SK-N-SH (cell line): ENCODE data around the gene TAS2R3. TPM values are rescaled to one million over a fixed set of nuclear protein-coding genes. Genes with fewer than 3 reads are reported as not detected.
A peak's percentile ranks its signal among the peaks of the same experiment; 100 is the strongest.

ENCODE experiments used
- CTCF ChIA-PET: fragments of 300-600, 350-600 bp; formaldehyde crosslinking; extraction: SDS; loops from one replicate; lab custom pipeline; 2021; lab: Yijun Ruan, JAX
- POLR2A ChIA-PET: fragments of 350-600 bp; sonication (Branson Sonifier 250); formaldehyde crosslinking; extraction: SDS; loops from one replicate; lab custom pipeline; 2020; ENCODE audit warnings: antibody characterized with exemption, inconsistent platforms; lab: Yijun Ruan, JAX
- DNase-seq: peaks from one replicate; pipeline ENCODE4 v3.0.0; 2012
- H2AFZ ChIP-seq: fragments of 200-600 bp; sonication (generic); 2 replicates; pipeline ENCODE4 v1.8.1; 2016; ENCODE audit warnings: antibody characterized with exemption, mild to moderate bottlenecking, low read depth
- H3F3A ChIP-seq: fragments of 200-600 bp; sonication (generic); replicated peaks from 2 replicates; pipeline ENCODE3; 2016; ENCODE audit warnings: antibody characterized with exemption, mild to moderate bottlenecking; ENCODE audit not compliant: insufficient read depth
- H3K27ac ChIP-seq, 2 experiments: fragments of 200-500 bp in 1 of 2; fragments of 200-600 bp in 1 of 2; sonication (Bioruptor generic) in 1 of 2; sonication (generic), shearing (Covaris generic) in 1 of 2; 2 replicates each; pipeline versions ENCODE4 v1.5.1 to v1.6.1; 2014 to 2016; ENCODE audit warnings: low read depth in 2 of 2, inconsistent platforms in 1 of 2, low read length in 1 of 2, mild to moderate bottlenecking in 1 of 2, mixed read lengths in 1 of 2
- H3K27me3 ChIP-seq: fragments of 200-600 bp; sonication (generic), shearing (Covaris generic); 2 replicates; pipeline ENCODE4 v1.6.1; 2016; ENCODE audit warnings: mixed run types; ENCODE audit not compliant: insufficient read depth
- H3K36me3 ChIP-seq, 2 experiments: fragments of 200-500 bp in 1 of 2; fragments of 200-600 bp in 1 of 2; sonication (Bioruptor generic) in 1 of 2; sonication (generic) in 1 of 2; replicated peaks in 1 of 2; 2 replicates each; pipeline versions ENCODE3 to v1.5.1; 2014 to 2016; ENCODE audit warnings: low read length in 1 of 2, mild to moderate bottlenecking in 1 of 2; ENCODE audit not compliant: insufficient read depth in 2 of 2, control insufficient read depth in 1 of 2
- H3K4me1 ChIP-seq, 2 experiments: fragments of 200-500 bp in 1 of 2; fragments of 200-600 bp in 1 of 2; sonication (Bioruptor generic) in 1 of 2; sonication (generic), shearing (Covaris generic) in 1 of 2; 2 replicates each; pipeline versions ENCODE4 v1.5.1 to v1.6.1; 2014 to 2016; ENCODE audit warnings: low read depth in 1 of 2, low read length in 1 of 2, mixed run types in 1 of 2; ENCODE audit not compliant: insufficient read depth in 2 of 2, control insufficient read depth in 1 of 2
- H3K4me2 ChIP-seq: fragments of 200-600 bp; sonication (generic), shearing (Covaris generic); 2 replicates; pipeline ENCODE4 v1.6.1; 2017; ENCODE audit warnings: mixed run types
- H3K4me3 ChIP-seq, 2 experiments: fragments of 200-500 bp in 1 of 2; fragments of 200-600 bp in 1 of 2; sonication (Bioruptor generic) in 1 of 2; sonication (generic), shearing (Covaris generic) in 1 of 2; 2 replicates each; pipeline versions ENCODE4 v1.5.1 to v1.8.1; 2014 to 2016; ENCODE audit warnings: low read depth in 2 of 2, inconsistent platforms in 1 of 2, low read length in 1 of 2, mild to moderate bottlenecking in 1 of 2, mixed read lengths in 1 of 2, moderate library complexity in 1 of 2
- H3K79me2 ChIP-seq: fragments of 200-600 bp; sonication (generic); 2 replicates; pipeline ENCODE4 v1.8.1; 2017; ENCODE audit warnings: mild to moderate bottlenecking; ENCODE audit not compliant: insufficient read depth
- H3K9ac ChIP-seq: fragments of 200-600 bp; sonication (generic); 2 replicates; pipeline ENCODE4 v1.6.1; 2017; ENCODE audit warnings: mixed run types
- H3K9me2 ChIP-seq: fragments of 200-600 bp; sonication (generic); 2 replicates; pipeline ENCODE4 v1.6.1; 2017; ENCODE audit warnings: mixed run types
- H3K9me3 ChIP-seq: fragments of 200-600 bp; sonication (generic); 2 replicates; pipeline ENCODE4 v1.6.1; 2017; ENCODE audit warnings: mixed run types, mild to moderate bottlenecking, moderate library complexity
- H4K20me1 ChIP-seq: fragments of 200-600 bp; sonication (generic); 2 replicates; pipeline ENCODE4 v1.6.1; 2017; ENCODE audit warnings: mild to moderate bottlenecking, mixed run types; ENCODE audit not compliant: insufficient read depth
- CHD2 ChIP-seq: fragments of 150-350 bp; IDR thresholded peaks from 2 replicates; pipeline ENCODE4 v1.6.1; 2018; ENCODE audit warnings: low read length; ENCODE audit not compliant: partially characterized antibody
- ELF1 ChIP-seq: IDR thresholded peaks from 2 replicates; pipeline ENCODE4 v1.4.0; 2012
- FOXM1 ChIP-seq: IDR thresholded peaks from 2 replicates; pipeline ENCODE4 v1.4.0; 2012; ENCODE audit warnings: low read depth, mild to moderate bottlenecking
- GABPA ChIP-seq: IDR thresholded peaks from 2 replicates; pipeline ENCODE4 v1.4.0; 2012; ENCODE audit warnings: low read depth, mild to moderate bottlenecking
- JUND ChIP-seq: IDR thresholded peaks from 2 replicates; pipeline ENCODE4 v1.4.0; 2012
- MEF2A ChIP-seq: IDR thresholded peaks from 2 replicates; pipeline ENCODE4 v1.4.0; 2012; ENCODE audit warnings: low read depth, borderline replicate concordance
- POLR2AphosphoS5 ChIP-seq: IDR thresholded peaks from 2 replicates; pipeline ENCODE4 v1.6.1; 2012; ENCODE audit warnings: low read depth, low read length
- RCOR1 ChIP-seq: fragments of 150-350 bp; IDR thresholded peaks from 2 replicates; pipeline ENCODE4 v1.6.1; 2017; ENCODE audit warnings: antibody characterized with exemption, low read length
- RFX5 ChIP-seq: IDR thresholded peaks from 2 replicates; pipeline ENCODE4 v1.6.1; 2012; ENCODE audit warnings: mild to moderate bottlenecking, improper control_type of control experiment, low read length
- RXRA ChIP-seq: IDR thresholded peaks from 2 replicates; pipeline ENCODE4 v1.4.0; 2012; ENCODE audit warnings: low read depth, mild to moderate bottlenecking, borderline replicate concordance
- SIN3A ChIP-seq: IDR thresholded peaks from 2 replicates; pipeline ENCODE4 v1.6.1; 2012; ENCODE audit warnings: low read depth, mild to moderate bottlenecking, low read length, moderate library complexity, borderline replicate concordance
- TCF12 ChIP-seq: IDR thresholded peaks from 2 replicates; pipeline ENCODE4 v1.4.0; 2012
- TEAD4 ChIP-seq: IDR thresholded peaks from 2 replicates; pipeline ENCODE4 v1.4.0; 2012; ENCODE audit warnings: mild to moderate bottlenecking, borderline replicate concordance; ENCODE audit not compliant: insufficient read depth
- YY1 ChIP-seq: IDR thresholded peaks from 2 replicates; pipeline ENCODE4 v1.4.0; 2012; ENCODE audit warnings: low read depth, mild to moderate bottlenecking
- WGBS: methylation state at CpG from one replicate; pipeline ENCODE4 v1.1.6; 2017; ENCODE audit warnings: low lambda C conversion rate; 5-methylcytosine and 5-hydroxymethylcytosine counted together
- polyA plus RNA-seq, 3 experiments: library from polyadenylated mRNA; depleted of rRNA; stranded (reverse); fragments of >200 nt; gene quantifications; 2 replicates each; pipeline ENCODE4 v1.2.3, GENCODE V29; 2012
- TF ChIP-seq, protein P1 (sequence below): IDR thresholded peaks from 2 replicates; pipeline ENCODE4 v1.6.1; 2012; ENCODE audit warnings: mild to moderate bottlenecking, low read depth, low read length, moderate library complexity
- TF ChIP-seq, protein P2 (sequence below): IDR thresholded peaks from 2 replicates; pipeline ENCODE4 v1.4.0; 2012; ENCODE audit warnings: low read depth, borderline replicate concordance
- TF ChIP-seq, protein P3 (sequence below): IDR thresholded peaks from 2 replicates; pipeline ENCODE4; 2012
- TF ChIP-seq, protein P4 (sequence below): fragments of 200-600 bp; sonication (generic); IDR thresholded peaks from 2 replicates; pipeline ENCODE4 v1.6.1; 2017; ENCODE audit warnings: antibody characterized with exemption, mild to moderate bottlenecking, moderate library complexity
- TF ChIP-seq, protein P5 (sequence below): IDR thresholded peaks from 2 replicates; pipeline ENCODE4 v1.4.0; 2012; ENCODE audit warnings: low read depth, borderline replicate concordance

The TAS2R3 gene
- polyA plus RNA-seq, 1 of the 3 experiments (the other 2 are of a cell fraction), result not detected

DNA sequence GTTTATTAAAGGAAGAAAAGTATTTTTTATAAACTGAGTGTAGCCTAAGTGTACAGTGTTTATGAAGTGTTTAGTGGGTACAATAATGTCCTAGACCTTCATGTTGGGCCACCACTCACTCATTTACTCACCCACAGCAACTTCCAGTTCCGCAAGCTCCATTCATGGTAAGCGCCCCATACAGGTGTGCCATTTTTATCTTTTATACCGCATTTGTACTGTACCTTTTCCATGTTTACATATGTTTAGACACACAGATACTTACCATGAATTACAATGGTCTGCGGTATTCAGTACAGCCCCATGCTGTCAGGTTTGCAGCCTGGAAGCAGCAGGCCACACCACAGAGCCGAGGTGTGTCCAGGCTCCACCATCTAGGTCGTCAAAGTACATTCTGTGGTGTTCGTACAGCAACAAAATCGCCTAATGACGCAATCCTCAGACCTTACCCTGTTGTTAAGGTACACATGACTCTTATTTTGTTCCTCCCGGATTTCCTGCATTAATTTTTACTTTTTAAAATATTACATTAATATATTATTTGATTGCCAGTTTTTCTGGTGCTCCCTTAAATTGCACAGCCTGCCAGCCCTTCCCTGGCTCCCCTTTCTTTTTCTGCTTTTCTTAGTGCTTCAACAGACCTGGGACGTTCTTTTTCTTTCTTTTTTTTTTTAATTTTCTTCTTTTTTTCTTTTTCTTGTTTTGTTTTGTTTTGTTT, 26.6 kb upstream of the TAS2R3 start (continued):
- TF ChIP-seq, protein P1, sequence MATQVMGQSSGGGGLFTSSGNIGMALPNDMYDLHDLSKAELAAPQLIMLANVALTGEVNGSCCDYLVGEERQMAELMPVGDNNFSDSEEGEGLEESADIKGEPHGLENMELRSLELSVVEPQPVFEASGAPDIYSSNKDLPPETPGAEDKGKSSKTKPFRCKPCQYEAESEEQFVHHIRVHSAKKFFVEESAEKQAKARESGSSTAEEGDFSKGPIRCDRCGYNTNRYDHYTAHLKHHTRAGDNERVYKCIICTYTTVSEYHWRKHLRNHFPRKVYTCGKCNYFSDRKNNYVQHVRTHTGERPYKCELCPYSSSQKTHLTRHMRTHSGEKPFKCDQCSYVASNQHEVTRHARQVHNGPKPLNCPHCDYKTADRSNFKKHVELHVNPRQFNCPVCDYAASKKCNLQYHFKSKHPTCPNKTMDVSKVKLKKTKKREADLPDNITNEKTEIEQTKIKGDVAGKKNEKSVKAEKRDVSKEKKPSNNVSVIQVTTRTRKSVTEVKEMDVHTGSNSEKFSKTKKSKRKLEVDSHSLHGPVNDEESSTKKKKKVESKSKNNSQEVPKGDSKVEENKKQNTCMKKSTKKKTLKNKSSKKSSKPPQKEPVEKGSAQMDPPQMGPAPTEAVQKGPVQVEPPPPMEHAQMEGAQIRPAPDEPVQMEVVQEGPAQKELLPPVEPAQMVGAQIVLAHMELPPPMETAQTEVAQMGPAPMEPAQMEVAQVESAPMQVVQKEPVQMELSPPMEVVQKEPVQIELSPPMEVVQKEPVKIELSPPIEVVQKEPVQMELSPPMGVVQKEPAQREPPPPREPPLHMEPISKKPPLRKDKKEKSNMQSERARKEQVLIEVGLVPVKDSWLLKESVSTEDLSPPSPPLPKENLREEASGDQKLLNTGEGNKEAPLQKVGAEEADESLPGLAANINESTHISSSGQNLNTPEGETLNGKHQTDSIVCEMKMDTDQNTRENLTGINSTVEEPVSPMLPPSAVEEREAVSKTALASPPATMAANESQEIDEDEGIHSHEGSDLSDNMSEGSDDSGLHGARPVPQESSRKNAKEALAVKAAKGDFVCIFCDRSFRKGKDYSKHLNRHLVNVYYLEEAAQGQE, result no peak
- TF ChIP-seq SIN3A (no peak), POLR2AphosphoS5 (no peak), FOXM1 (no peak)

DNA sequence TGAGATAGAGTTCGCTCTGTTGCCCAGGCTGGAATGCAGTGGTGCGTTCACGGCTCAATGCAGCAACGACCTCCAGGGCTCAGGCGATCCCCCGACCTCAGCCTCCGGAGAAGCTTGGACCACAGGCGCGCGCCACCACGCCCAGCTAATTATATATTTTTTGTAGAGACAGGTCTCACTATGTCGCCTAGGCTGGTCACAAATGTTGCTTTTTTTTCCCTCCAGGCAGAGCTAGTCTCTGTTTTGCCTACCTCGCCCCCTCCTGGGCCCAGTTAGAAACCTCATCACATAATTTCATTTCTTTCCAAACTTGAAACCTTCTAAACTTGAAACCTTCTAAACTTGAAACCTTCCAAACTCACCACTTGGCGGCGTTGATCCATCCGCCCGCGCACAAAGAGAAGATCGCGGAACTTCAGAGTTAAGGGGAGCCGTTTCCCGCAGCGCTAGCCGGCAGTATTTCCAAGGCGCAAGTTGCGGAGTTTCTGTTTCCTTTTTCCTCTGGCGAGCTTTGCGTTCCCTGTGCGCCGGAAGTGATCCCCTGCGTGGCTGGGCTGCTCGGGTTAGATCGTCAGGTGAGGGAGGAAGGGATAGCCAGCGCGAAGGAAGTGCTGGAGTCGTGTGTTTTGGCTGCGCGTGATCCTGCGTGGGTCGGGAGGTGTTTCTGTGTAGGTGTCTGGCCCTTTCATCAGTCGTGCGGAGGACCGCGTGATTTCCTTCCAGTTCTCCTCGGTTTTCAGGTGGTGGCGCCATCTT, 25.9 kb upstream of the TAS2R3 start, which contains the start of gene SSBP1:
TSS of gene SSBP1 (plus strand) at position 523 of the 756 bp plus-strand sequence. CDS start 809 bp downstream, outside the sequence.
- CTCF ChIA-PET, result interaction anchor here (0.6 to 9.4 kb wide), 51 partner anchors 10 to 1573 kb away, joined by 3 to 124 read pairs (median 5); partner anchors contain the start of genes AGK, DENND11, MRPS33 and TAS2R3
- POLR2A ChIA-PET, result interaction anchor here (0.6 to 1.3 kb wide), 18 partner anchors 16 to 723 kb away, joined by 3 to 7 read pairs (median 4); partner anchors contain the start of genes AGK, DENND11 and MRPS33
- H3K9me3 ChIP-seq, result no peaks in the 10 kb centered on the region
- TF ChIP-seq RXRA (no peak; the same call in 1 of the 2 replicates), TCF12 (peak; percentile 72), MEF2A (0 out of 2 replicates have a peak, but pooled peaks have one; percentile 13), RCOR1 (peak; percentile 98), RFX5 (peak; percentile 77), POLR2AphosphoS5 (peak; percentile 98), YY1 (peak; percentile 83), CHD2 (peak; percentile 97), SIN3A (peak; percentile 89; the same call in 1 of the 2 replicates), GABPA (peak; percentile 100), ELF1 (peak; percentile 96), JUND (no peak), TEAD4 (no peak; the same call in 1 of the 2 replicates), FOXM1 (peak; percentile 68)
- TF ChIP-seq, protein P2, sequence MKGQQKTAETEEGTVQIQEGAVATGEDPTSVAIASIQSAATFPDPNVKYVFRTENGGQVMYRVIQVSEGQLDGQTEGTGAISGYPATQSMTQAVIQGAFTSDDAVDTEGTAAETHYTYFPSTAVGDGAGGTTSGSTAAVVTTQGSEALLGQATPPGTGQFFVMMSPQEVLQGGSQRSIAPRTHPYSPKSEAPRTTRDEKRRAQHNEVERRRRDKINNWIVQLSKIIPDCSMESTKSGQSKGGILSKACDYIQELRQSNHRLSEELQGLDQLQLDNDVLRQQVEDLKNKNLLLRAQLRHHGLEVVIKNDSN, result peak; percentile 55; the same call in 1 of the 2 replicates
- TF ChIP-seq, protein P3, sequence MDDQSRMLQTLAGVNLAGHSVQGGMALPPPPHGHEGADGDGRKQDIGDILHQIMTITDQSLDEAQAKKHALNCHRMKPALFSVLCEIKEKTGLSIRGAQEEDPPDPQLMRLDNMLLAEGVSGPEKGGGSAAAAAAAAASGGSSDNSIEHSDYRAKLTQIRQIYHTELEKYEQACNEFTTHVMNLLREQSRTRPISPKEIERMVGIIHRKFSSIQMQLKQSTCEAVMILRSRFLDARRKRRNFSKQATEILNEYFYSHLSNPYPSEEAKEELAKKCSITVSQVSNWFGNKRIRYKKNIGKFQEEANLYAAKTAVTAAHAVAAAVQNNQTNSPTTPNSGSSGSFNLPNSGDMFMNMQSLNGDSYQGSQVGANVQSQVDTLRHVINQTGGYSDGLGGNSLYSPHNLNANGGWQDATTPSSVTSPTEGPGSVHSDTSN, result no peak; the same call in none of the 2 replicates
- TF ChIP-seq, protein P4, sequence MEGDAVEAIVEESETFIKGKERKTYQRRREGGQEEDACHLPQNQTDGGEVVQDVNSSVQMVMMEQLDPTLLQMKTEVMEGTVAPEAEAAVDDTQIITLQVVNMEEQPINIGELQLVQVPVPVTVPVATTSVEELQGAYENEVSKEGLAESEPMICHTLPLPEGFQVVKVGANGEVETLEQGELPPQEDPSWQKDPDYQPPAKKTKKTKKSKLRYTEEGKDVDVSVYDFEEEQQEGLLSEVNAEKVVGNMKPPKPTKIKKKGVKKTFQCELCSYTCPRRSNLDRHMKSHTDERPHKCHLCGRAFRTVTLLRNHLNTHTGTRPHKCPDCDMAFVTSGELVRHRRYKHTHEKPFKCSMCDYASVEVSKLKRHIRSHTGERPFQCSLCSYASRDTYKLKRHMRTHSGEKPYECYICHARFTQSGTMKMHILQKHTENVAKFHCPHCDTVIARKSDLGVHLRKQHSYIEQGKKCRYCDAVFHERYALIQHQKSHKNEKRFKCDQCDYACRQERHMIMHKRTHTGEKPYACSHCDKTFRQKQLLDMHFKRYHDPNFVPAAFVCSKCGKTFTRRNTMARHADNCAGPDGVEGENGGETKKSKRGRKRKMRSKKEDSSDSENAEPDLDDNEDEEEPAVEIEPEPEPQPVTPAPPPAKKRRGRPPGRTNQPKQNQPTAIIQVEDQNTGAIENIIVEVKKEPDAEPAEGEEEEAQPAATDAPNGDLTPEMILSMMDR, result peak; percentile 99
- TF ChIP-seq, protein P5, sequence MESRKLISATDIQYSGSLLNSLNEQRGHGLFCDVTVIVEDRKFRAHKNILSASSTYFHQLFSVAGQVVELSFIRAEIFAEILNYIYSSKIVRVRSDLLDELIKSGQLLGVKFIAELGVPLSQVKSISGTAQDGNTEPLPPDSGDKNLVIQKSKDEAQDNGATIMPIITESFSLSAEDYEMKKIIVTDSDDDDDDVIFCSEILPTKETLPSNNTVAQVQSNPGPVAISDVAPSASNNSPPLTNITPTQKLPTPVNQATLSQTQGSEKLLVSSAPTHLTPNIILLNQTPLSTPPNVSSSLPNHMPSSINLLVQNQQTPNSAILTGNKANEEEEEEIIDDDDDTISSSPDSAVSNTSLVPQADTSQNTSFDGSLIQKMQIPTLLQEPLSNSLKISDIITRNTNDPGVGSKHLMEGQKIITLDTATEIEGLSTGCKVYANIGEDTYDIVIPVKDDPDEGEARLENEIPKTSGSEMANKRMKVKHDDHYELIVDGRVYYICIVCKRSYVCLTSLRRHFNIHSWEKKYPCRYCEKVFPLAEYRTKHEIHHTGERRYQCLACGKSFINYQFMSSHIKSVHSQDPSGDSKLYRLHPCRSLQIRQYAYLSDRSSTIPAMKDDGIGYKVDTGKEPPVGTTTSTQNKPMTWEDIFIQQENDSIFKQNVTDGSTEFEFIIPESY, result peak; percentile 84

More for the DNA sequence above, 25.9 kb upstream of the TAS2R3 start, which contains the start of gene SSBP1:
- 2% methylated on average over 46 of the region's 46 CpGs for WGBS
- Histone ChIP-seq H3K27me3 (no peaks in the 10 kb centered on the region), H2AFZ (peak within 1 kb of the TSS; percentile 99), H3K4me1 (peaks cover 6 to 26% of the 10 kb centered on the region in 2 experiments; a peak in 2 of 4 replicates), H3F3A (peaks cover 4% of the 10 kb centered on the region), H3K36me3 (peaks cover 35 to 37% of the 10 kb centered on the region in 2 experiments), H3K9ac (peak within 1 kb of the TSS; percentile 83), H3K79me2 (peaks cover 40% of the 10 kb centered on the region), H3K4me2 (peak within 1 kb of the TSS; percentile 78), H3K27ac (peak within 1 kb of the TSS; percentile 69 to 93), H3K9me2 (no peaks in the 10 kb centered on the region), H3K4me3 (peak within 1 kb of the TSS; percentile 94 to 95), H4K20me1 (no peaks in the 10 kb centered on the region)
- DNase-seq, result peak; percentile 88
